Heart right ventricle (tissue), 16 donors: ENCODE data around the gene MAP3K19. TPM values are rescaled to one million over a fixed set of nuclear protein-coding genes. Genes with fewer than 3 reads are reported as not detected.

ENCODE experiments used
- ATAC-seq, 8 donors: fragments of 200-7000 bp; cut with Tn5 transposase; one replicate each; pipeline ENCODE4 v1.9.1; 2020; ENCODE audit warnings: mild to moderate bottlenecking in 8 of 8, moderate library complexity in 8 of 8, moderate number of reproducible peaks in 1 of 8
- DNase-seq, 2 donors: peaks; one replicate each; pipeline ENCODE4 v3.0.0-alpha.2; 2020
- H3K27ac ChIP-seq, 10 donors: fragments of 200-600 bp; sonication (generic) in 2 of 10; one replicate each; pipeline versions ENCODE4 v1.5.0 to v1.8.0; 2020 to 2022; ENCODE audit warnings: mild to moderate bottlenecking in 3 of 10
- H3K27me3 ChIP-seq, 7 donors: fragments of 200-600 bp; one replicate each; pipeline ENCODE4 v1.8.0; 2021 to 2022; ENCODE audit warnings: mild to moderate bottlenecking in 2 of 7
- H3K36me3 ChIP-seq, 9 donors: fragments of 200-600 bp; sonication (generic) in 1 of 9; one replicate each; pipeline versions ENCODE4 v1.5.0 to v1.8.0; 2020 to 2022; ENCODE audit warnings: mild to moderate bottlenecking in 2 of 9
- H3K4me1 ChIP-seq, 9 donors: fragments of 200-600 bp; sonication (generic) in 1 of 9; one replicate each; pipeline versions ENCODE4 v1.5.0 to v1.8.0; 2020 to 2022; ENCODE audit warnings: mild to moderate bottlenecking in 4 of 9
- H3K4me3 ChIP-seq, 10 donors: fragments of 200-600 bp; sonication (generic) in 2 of 10; one replicate each; pipeline versions ENCODE4 v1.5.0 to v1.8.0; 2020 to 2022; ENCODE audit warnings: mild to moderate bottlenecking in 7 of 10, moderate library complexity in 2 of 10
- H3K9me3 ChIP-seq, 11 donors: fragments of 200-600 bp in 10 of 11; sonication (generic) in 2 of 11; one replicate each; pipeline versions ENCODE4 v1.5.0 to v1.8.0; 2013 to 2022; ENCODE audit warnings: mild to moderate bottlenecking in 2 of 11, control low read depth in 1 of 11, moderate library complexity in 1 of 11
- WGBS, 2 donors: extraction: QIAGEN DNeasy Blood & Tissue Kit; methylation state at CpG; one replicate each; pipeline ENCODE4 v1.1.7; 2013; ENCODE audit warnings: inconsistent platforms in 1 of 2; 5-methylcytosine and 5-hydroxymethylcytosine counted together
- intact Hi-C, 10 donors: fragments of 100-400 bp; cut with DNase I; formaldehyde crosslinking; loops; one replicate each; pipeline versions ENCODE4 v1.11.1 to v1.14.2; 2022
- long read RNA-seq, 3 donors: library from polyadenylated mRNA; unstranded; transcript quantifications; one replicate each; pipeline ENCODE4 v2.0.0, GENCODE V29; 2020 to 2021
- polyA plus RNA-seq, 2 donors: library from polyadenylated mRNA; stranded (reverse); fragments of 200-250 nt; gene quantifications; one replicate each; pipeline ENCODE4 v1.2.3, GENCODE V29; 2013
- total RNA-seq, 10 donors: library from RNA; stranded (reverse); fragmentation: NEBNext Ultra II Directional in 3 of 10; extraction: Animal tissue kit (Norgen Biotek cat#: 25700) in 3 of 10; gene quantifications; one replicate each; pipeline versions ENCODE4 v1.2.1 to v1.2.4, GENCODE V29; 2021 to 2023
- TF ChIP-seq, protein P1 (sequence below), 9 donors: fragments of 200-600 bp; sonication (generic) in 2 of 9; IDR thresholded peaks; one replicate each; pipeline versions ENCODE4 v1.5.0 to v1.8.0; 2021 to 2022; ENCODE audit warnings: antibody characterized with exemption in 9 of 9, mild to moderate bottlenecking in 5 of 9, moderate library complexity in 1 of 9
- donor health status: Arrhythmogenic right ventricular cardiomyopathy.
- donor health status: ischemic (EF 13 %, LVEDD 7.1; RV severe dilation, severe dysfunction).
- donor health status: healthy with polysubstance abuse.
- donor health status: DM: no; HTN: yes; CAD: no.
- donor health status: DM: no; HTN: no; CAD: no.
- donor health status: ischemic (EF 25% LVEDD 6.9; RV normal size, moderate dysfunction).
- donor health status: ischemic (EF 25% LVEDD 5.7; RV mildly dilated, moderate dysfunction).
- donor health status: healthy.
- donor health status: DM: yes; HTN: yes; CAD: no.
- donor health status: Ischemic cardiomyopathy.
- donor health status: ischemic (EF 35%, LVEDD 5.7; RV mildly dilated, moderate dysfunction).
- donor health status: nonischemic (EF 11% LVEDD 7.7; RV severe dilation, severe dysfunction).
- donor health status: DM: yes; HTN: yes; CAD: no.
- donor health status: PGD.
- donor health status: ischemic (EF 29% LVEDD 5.4; RV normal size, mild dysfunction).
- donor health status: nonischemic (EF 23%, LVEDD 6.1; RV moderate dilation, normal function).

Gene MAP3K19, protein sequence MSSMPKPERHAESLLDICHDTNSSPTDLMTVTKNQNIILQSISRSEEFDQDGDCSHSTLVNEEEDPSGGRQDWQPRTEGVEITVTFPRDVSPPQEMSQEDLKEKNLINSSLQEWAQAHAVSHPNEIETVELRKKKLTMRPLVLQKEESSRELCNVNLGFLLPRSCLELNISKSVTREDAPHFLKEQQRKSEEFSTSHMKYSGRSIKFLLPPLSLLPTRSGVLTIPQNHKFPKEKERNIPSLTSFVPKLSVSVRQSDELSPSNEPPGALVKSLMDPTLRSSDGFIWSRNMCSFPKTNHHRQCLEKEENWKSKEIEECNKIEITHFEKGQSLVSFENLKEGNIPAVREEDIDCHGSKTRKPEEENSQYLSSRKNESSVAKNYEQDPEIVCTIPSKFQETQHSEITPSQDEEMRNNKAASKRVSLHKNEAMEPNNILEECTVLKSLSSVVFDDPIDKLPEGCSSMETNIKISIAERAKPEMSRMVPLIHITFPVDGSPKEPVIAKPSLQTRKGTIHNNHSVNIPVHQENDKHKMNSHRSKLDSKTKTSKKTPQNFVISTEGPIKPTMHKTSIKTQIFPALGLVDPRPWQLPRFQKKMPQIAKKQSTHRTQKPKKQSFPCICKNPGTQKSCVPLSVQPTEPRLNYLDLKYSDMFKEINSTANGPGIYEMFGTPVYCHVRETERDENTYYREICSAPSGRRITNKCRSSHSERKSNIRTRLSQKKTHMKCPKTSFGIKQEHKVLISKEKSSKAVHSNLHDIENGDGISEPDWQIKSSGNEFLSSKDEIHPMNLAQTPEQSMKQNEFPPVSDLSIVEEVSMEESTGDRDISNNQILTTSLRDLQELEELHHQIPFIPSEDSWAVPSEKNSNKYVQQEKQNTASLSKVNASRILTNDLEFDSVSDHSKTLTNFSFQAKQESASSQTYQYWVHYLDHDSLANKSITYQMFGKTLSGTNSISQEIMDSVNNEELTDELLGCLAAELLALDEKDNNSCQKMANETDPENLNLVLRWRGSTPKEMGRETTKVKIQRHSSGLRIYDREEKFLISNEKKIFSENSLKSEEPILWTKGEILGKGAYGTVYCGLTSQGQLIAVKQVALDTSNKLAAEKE (N-terminal part only)
- total RNA-seq = not detected
- polyA plus RNA-seq = not detected
- long read RNA-seq, donor 1 = 0 reads
- long read RNA-seq, donor 2, partial matches to known transcripts = 0 of 1 reads
- long read RNA-seq, donor 2, other reads (novel, unspliced or antisense) = 1 of 1 reads
- long read RNA-seq, donor 3, partial matches to known transcripts = 0 of 1 reads
- long read RNA-seq, donor 3, other reads (novel, unspliced or antisense) = 1 of 1 reads

DNA sequence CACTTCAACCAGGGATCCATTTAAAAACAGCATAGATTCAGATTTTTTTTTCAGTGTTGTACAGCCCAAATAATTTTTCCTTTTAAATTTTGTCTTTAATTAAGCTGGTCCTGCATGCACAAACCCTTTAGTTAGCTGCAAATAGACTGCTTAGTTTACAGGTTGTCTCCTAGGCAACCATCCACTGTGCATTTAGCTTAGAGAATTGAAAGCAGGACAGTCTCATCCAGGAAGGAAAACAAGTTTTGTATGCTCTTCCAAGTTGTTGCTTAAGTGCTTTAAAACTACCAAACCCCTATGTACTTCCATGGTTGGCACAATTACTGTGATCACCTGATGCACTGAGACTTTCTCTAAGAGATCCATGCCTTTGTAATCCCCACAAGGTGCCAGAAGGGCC, at the start of gene MAP3K19:
Gene MAP3K19, minus strand, starts transcription at position 148 of the 400 bp plus-strand sequence. CDS start 22,800 bp downstream, outside the sequence.
- ATAC-seq (no peak), DNase-seq (no peak)
- no peaks in the 10 kb centered on the region for H3K36me3 ChIP-seq
- H3K27ac ChIP-seq = no peak within 1 kb of the TSS
- H3K27me3 ChIP-seq = peaks cover 0 to 5% (median 0%) of the 10 kb centered on the region in 7 donors
- H3K4me1 ChIP-seq = peaks cover 0 to 10% (median 6%) of the 10 kb centered on the region in 9 donors
- TF ChIP-seq, protein P1, sequence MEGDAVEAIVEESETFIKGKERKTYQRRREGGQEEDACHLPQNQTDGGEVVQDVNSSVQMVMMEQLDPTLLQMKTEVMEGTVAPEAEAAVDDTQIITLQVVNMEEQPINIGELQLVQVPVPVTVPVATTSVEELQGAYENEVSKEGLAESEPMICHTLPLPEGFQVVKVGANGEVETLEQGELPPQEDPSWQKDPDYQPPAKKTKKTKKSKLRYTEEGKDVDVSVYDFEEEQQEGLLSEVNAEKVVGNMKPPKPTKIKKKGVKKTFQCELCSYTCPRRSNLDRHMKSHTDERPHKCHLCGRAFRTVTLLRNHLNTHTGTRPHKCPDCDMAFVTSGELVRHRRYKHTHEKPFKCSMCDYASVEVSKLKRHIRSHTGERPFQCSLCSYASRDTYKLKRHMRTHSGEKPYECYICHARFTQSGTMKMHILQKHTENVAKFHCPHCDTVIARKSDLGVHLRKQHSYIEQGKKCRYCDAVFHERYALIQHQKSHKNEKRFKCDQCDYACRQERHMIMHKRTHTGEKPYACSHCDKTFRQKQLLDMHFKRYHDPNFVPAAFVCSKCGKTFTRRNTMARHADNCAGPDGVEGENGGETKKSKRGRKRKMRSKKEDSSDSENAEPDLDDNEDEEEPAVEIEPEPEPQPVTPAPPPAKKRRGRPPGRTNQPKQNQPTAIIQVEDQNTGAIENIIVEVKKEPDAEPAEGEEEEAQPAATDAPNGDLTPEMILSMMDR (IDR thresholded peaks at IDR 0.05) = no peak
- no peak within 1 kb of the TSS for H3K4me3 ChIP-seq
- H3K9me3 ChIP-seq = no peaks in the 10 kb centered on the region
- intact Hi-C loops = no loop called here

DNA sequence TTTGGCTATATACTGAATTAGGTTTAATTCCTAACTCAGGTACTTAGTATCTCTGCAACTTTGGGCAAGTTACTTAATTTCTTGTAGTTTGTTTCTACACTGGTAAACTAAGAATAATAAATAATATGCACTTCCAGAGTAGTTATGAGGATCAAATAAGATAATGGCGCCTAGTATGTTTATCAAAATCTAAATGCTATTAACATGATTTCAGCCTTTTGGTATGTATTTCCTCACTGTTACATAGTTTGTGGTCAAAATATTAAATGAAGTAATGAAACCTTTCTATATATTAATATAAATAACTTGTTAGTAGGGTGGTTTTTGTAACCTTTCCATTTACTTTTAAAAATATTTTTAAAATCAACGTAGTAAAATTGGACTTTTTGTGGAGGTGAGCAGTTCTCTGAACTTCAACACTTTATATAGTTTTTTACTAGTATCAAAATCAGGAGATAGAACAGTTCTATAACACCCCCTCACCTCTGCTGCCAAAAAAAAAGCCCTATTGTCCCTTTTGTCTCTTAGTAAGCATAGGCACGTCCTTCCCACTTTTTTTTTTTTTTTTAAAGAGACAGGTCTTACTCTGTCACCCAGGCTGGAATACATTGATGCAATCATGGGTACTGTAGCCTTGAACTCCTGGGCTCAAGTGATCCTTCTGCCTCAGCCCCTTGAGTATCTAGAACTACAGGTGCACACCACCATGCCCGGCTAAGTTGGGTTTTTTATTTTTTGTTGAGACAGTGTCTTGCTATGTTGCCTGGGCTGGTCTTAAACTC, 49.6 kb upstream of the MAP3K19 start:
- no peaks in the 10 kb centered on the region for H3K9me3 ChIP-seq
- no peak for ATAC-seq
- peaks cover 0 to 18% (median 9%) of the 10 kb centered on the region in 9 donors for H3K4me1 ChIP-seq
- TF ChIP-seq, protein P1 (IDR thresholded peaks at IDR 0.05) = no peak
- no peak for DNase-seq
- no peak overlapping the region for H3K27ac ChIP-seq
- intact Hi-C loops = no loop called here
- 74 to 75% methylated on average over 4 of the region's 4 CpGs for WGBS, 2 donors
- H3K36me3 ChIP-seq = peaks cover 0 to 55% (median 12%) of the 10 kb centered on the region in 9 donors
- H3K4me3 ChIP-seq = no peak overlapping the region
- H3K27me3 ChIP-seq = no peaks in the 10 kb centered on the region

DNA sequence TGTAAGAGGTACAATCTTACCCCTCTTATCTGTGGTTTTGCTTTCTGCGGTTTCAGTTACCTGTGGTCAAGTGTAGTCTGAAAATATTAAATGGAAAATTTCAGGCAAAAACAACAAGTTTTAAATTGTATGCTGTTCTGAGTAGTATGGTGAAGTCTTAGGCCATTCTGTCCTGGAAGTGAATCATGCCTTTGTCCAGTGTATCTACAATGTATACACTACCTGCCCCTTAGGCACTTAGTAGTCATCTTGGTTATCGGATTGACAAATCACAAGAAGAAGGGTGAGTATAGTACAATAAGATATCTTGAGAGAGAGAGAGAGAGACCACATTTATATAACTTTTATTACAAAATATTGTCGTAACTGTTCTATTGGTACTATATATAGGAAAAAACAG, 48.3 kb upstream of the MAP3K19 start:
- Histone ChIP-seq H3K4me1 (peaks cover 0 to 17% (median 10%) of the 10 kb centered on the region in 9 donors), H3K4me3 (no peak overlapping the region), H3K27me3 (no peaks in the 10 kb centered on the region), H3K9me3 (no peaks in the 10 kb centered on the region), H3K36me3 (peaks cover 0 to 64% (median 12%) of the 10 kb centered on the region in 9 donors), H3K27ac (no peak overlapping the region)
- intact Hi-C loops = no loop called here
- WGBS, 2 donors = 99 to 100% methylated on average over 3 of the region's 3 CpGs
- ATAC-seq (no peak), DNase-seq (no peak)
- TF ChIP-seq, protein P1 (IDR thresholded peaks at IDR 0.05) = no peak
